Endothelial cell (in vitro differentiated cells): ENCODE data around the gene C22orf42. TPM values are rescaled to one million over a fixed set of nuclear protein-coding genes. Genes with fewer than 3 reads are reported as not detected.
"Not testable (repeated sequence)": the region's sequence is repeated elsewhere in the genome, so short reads cannot be mapped to it uniquely, and the experiment has no call there.

Source experiments
- DNase-seq: peaks from one replicate; pipeline ENCODE4 v3.0.0; 2021; ENCODE audit warnings: low spot score
- H3K27ac Mint-ChIP-seq: one replicate; pipeline ENCODE4 v1.8.0; 2021; ENCODE audit warnings: mixed read lengths, inconsistent platforms; ENCODE audit not compliant: unreplicated experiment
- H3K27me3 Mint-ChIP-seq: one replicate; pipeline ENCODE4 v1.8.0; 2021; ENCODE audit warnings: mild to moderate bottlenecking, moderate library complexity, mixed read lengths, inconsistent platforms; ENCODE audit not compliant: unreplicated experiment
- H3K36me3 Mint-ChIP-seq: one replicate; pipeline ENCODE4 v1.8.0; 2021; ENCODE audit warnings: mild to moderate bottlenecking, low read depth, mixed read lengths, inconsistent platforms; ENCODE audit not compliant: unreplicated experiment
- H3K4me1 Mint-ChIP-seq: one replicate; pipeline ENCODE4 v1.8.0; 2021; ENCODE audit warnings: mild to moderate bottlenecking, mixed read lengths, inconsistent platforms; ENCODE audit not compliant: unreplicated experiment
- H3K4me3 Mint-ChIP-seq: one replicate; pipeline ENCODE4 v1.8.0; 2021; ENCODE audit warnings: mild to moderate bottlenecking, mixed read lengths, inconsistent platforms; ENCODE audit not compliant: unreplicated experiment
- H3K9me3 Mint-ChIP-seq: one replicate; pipeline ENCODE4 v1.8.0; 2021; ENCODE audit warnings: mixed read lengths, inconsistent platforms; ENCODE audit not compliant: unreplicated experiment
- total RNA-seq: library from RNA; stranded (reverse); fragmentation: NEBNext Ultra II Directional; extraction: Animal tissue kit (Norgen Biotek cat#: 25700); gene quantifications from one replicate; pipeline ENCODE4 v1.2.1, GENCODE V29; 2021; ENCODE audit not compliant: unreplicated experiment
- TF ChIP-seq, protein P1 (sequence below): fragments of 200-600 bp; sonication (generic); IDR thresholded peaks from one replicate; pipeline ENCODE4 v1.5.0; 2021; ENCODE audit warnings: antibody characterized with exemption; ENCODE audit not compliant: unreplicated experiment

Gene C22orf42
- total RNA-seq, 1 donor from 2014 or later, result not detected

DNA sequence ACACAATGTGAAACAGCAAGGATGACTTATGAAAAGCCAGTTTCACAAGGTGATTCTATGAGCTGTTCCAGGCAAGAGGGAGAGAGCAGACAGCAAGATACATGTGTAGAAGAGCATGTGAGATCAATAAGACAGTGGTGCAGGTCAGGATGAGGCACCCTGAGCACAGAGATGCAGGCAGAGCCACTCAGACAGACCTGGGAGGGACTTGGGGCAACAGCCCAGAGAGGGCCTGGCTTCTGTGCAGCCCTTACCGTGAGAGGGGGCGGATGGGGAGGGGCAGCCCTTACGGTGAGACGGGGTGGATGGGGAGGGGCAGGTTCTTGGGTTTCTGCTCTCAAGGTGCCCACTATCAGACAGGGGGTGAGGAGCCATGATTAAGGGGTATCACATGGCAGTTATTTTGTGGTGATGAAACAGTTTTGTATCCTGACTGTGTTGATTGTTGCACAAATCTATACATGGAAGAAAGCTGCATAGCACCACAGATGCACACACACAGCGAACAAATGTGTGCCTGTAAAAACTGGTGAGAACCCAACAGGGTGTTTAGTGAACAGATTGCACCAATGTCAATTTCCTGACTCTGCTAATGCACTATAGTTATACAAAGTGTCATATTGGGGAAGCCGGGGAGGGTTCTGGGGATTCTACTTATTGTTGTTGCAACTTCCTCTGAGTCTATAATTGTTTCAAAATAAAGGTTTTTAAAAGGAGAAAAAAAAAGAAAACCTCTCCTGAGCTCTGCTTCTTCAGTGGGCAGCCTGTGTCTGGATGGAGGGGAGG, 5.2 kb upstream of the C22orf42 start:
- peaks cover 17% of the 10 kb centered on the region for H3K4me1 Mint-ChIP-seq
- H3K9me3 Mint-ChIP-seq, result no peaks in the 10 kb centered on the region
- no peak overlapping the region for H3K4me3 Mint-ChIP-seq
- no peak overlapping the region for H3K27ac Mint-ChIP-seq
- no peaks in the 10 kb centered on the region for H3K27me3 Mint-ChIP-seq
- no peaks in the 10 kb centered on the region for H3K36me3 Mint-ChIP-seq
- TF ChIP-seq, protein P1, sequence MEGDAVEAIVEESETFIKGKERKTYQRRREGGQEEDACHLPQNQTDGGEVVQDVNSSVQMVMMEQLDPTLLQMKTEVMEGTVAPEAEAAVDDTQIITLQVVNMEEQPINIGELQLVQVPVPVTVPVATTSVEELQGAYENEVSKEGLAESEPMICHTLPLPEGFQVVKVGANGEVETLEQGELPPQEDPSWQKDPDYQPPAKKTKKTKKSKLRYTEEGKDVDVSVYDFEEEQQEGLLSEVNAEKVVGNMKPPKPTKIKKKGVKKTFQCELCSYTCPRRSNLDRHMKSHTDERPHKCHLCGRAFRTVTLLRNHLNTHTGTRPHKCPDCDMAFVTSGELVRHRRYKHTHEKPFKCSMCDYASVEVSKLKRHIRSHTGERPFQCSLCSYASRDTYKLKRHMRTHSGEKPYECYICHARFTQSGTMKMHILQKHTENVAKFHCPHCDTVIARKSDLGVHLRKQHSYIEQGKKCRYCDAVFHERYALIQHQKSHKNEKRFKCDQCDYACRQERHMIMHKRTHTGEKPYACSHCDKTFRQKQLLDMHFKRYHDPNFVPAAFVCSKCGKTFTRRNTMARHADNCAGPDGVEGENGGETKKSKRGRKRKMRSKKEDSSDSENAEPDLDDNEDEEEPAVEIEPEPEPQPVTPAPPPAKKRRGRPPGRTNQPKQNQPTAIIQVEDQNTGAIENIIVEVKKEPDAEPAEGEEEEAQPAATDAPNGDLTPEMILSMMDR, result no peak
- DNase-seq, result no peak

DNA sequence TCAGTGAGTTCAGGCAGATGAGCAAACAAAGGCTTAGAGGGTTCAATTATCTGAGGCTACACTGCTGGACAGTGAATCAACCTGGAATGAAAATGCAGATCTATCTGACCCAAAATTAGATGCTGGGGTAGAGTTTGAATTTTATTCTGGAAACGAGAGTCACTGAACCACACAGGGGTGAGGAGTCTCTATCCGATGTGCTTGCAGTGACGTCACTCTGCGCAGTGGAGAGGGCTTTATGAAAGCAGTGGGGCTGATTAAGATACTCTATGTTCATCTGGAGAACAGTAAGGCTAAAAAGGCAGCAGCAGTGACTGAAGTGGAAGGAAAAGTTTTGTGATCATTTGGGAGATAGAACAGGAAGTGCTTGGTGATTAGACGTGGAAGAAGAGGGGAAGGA, 1.3 kb upstream of the C22orf42 start:
- not testable (repeated sequence) for H3K36me3 Mint-ChIP-seq, H3K9me3 Mint-ChIP-seq, H3K27me3 Mint-ChIP-seq, DNase-seq, H3K4me3 Mint-ChIP-seq, H3K27ac Mint-ChIP-seq
- H3K4me1 Mint-ChIP-seq, result peaks cover 10% of the 10 kb centered on the region

DNA sequence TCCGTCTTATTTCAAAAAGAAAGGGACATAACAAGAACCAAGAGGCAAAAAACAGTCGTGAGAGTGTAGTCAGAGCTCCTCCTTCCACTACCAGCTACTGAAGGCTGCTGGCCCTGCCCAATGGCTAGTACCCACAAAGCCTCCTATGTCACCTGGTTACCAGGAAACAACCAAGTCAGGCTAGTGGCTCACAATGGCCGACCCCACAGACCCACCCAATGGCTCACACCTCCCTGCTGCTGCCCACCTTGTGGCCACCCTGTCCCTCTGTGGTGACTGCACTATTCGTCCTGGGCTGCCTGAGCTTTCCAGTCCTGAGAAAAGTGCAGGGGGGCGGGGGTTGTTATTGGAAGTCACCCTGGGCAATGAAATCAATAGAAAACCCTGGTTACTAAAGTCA, 1.5 kb downstream of the C22orf42 start:
- not testable (repeated sequence) for DNase-seq, H3K4me3 Mint-ChIP-seq, H3K4me1 Mint-ChIP-seq, H3K9me3 Mint-ChIP-seq, H3K27me3 Mint-ChIP-seq, H3K27ac Mint-ChIP-seq, H3K36me3 Mint-ChIP-seq

GRCh38 chr22:32154727-32155126, 4.4 kb downstream of the C22orf42 start:
- not testable (repeated sequence) for H3K4me3 Mint-ChIP-seq, H3K27ac Mint-ChIP-seq, H3K27me3 Mint-ChIP-seq, H3K9me3 Mint-ChIP-seq, DNase-seq, H3K36me3 Mint-ChIP-seq
- H3K4me1 Mint-ChIP-seq, result peaks cover 18% of the 10 kb centered on the region

- H3K27ac Mint-ChIP-seq, H3K36me3 Mint-ChIP-seq, H3K9me3 Mint-ChIP-seq, H3K4me3 Mint-ChIP-seq, DNase-seq, H3K27me3 Mint-ChIP-seq: not testable (repeated sequence)
- H3K4me1 Mint-ChIP-seq, result peaks cover 18% of the 10 kb centered on the region
Observed at GRCh38 chr22:32151641-32152040, 7.5 kb downstream of the C22orf42 start.

- not testable (repeated sequence) for H3K9me3 Mint-ChIP-seq, H3K27me3 Mint-ChIP-seq, DNase-seq, H3K36me3 Mint-ChIP-seq, H3K27ac Mint-ChIP-seq, H3K4me3 Mint-ChIP-seq
- H3K4me1 Mint-ChIP-seq, result peaks cover 18% of the 10 kb centered on the region
Observed at GRCh38 chr22:32150647-32151046, 8.5 kb downstream of the C22orf42 start.

DNA sequence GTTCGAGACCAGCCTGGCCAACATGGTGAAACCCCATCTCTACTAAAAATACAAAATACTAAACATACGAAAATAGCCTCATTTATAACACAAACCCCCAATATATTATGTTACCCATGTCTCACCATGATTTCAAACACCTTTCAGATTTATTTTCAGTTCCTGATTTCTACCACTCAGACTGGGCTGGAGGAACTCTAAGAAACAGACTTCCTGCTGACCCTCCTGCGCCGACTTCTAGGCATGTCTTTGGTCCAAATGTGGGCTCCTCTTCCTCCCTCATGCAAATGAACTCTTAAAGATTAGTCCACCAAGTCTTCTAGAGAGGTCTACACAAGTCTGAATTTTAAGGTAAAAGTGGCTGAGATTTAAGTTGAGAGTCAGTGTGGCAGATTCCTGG, 10.7 kb downstream of the C22orf42 start:
- peaks cover 28% of the 10 kb centered on the region for H3K4me1 Mint-ChIP-seq
- H3K36me3 Mint-ChIP-seq, H3K9me3 Mint-ChIP-seq, DNase-seq, H3K27me3 Mint-ChIP-seq, H3K4me3 Mint-ChIP-seq, H3K27ac Mint-ChIP-seq: not testable (repeated sequence)

DNA sequence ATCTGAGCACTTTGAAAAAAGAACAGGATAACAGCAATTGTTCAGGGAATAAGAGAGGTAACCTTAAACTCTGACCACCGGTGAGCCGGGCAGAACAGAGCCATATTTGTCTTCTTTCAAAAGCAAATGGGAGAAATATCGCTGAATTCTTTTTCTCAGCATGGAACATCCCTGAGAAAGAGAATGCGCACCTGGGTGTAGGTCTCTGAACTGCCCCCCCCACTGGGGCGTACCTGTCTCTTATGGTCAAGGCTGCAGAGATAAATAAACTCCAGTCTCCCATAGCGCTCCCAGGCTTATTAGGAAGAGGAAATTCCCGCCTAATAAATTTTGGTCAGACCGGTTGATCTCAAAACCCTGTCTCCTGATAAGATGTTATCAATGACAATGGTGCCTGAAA, 12.0 kb downstream of the C22orf42 start:
- H3K9me3 Mint-ChIP-seq, H3K27me3 Mint-ChIP-seq, H3K4me3 Mint-ChIP-seq, H3K27ac Mint-ChIP-seq, DNase-seq, H3K36me3 Mint-ChIP-seq: not testable (repeated sequence)
- H3K4me1 Mint-ChIP-seq, result peaks cover 32% of the 10 kb centered on the region
